Breast epithelium (tissue), 3 donors: Measurements from ENCODE around the gene RBBP8NL.

Experiments used
- POLR2A ChIP-seq: fragments of 450-650 bp; IDR thresholded peaks from one replicate; pipeline ENCODE4 v1.6.1; 2016; ENCODE audit warnings: antibody characterized with exemption, mild to moderate bottlenecking, moderate library complexity
- TF ChIP-seq, protein P1 (sequence below), 3 donors: fragments of 450-650 bp; IDR thresholded peaks; one replicate each; pipeline ENCODE4 v1.5.1; 2016 to 2017; ENCODE audit warnings: antibody characterized with exemption in 3 of 3, mild to moderate bottlenecking in 3 of 3, moderate library complexity in 3 of 3

DNA sequence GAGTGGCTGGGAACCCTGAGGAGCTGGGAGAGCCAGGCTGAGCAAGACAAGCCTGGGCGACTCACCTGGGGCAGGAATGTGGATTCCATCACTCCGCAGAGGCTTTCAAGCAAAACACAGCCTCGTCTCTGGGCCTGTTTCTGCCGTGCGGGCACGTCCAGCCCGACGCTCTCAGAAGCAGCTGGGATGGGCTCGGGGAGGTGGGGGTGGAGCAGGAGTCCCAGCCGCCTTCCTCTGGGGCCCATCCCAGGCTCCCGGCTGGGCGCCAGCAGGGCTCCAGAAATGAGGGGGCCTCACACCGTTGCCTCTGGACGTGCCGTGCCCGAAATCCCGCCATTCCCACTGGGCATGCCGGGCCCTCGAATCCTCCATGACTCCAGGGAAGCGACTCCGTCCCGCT, 49.1 kb downstream of the RBBP8NL start:
- TF ChIP-seq, protein P1, sequence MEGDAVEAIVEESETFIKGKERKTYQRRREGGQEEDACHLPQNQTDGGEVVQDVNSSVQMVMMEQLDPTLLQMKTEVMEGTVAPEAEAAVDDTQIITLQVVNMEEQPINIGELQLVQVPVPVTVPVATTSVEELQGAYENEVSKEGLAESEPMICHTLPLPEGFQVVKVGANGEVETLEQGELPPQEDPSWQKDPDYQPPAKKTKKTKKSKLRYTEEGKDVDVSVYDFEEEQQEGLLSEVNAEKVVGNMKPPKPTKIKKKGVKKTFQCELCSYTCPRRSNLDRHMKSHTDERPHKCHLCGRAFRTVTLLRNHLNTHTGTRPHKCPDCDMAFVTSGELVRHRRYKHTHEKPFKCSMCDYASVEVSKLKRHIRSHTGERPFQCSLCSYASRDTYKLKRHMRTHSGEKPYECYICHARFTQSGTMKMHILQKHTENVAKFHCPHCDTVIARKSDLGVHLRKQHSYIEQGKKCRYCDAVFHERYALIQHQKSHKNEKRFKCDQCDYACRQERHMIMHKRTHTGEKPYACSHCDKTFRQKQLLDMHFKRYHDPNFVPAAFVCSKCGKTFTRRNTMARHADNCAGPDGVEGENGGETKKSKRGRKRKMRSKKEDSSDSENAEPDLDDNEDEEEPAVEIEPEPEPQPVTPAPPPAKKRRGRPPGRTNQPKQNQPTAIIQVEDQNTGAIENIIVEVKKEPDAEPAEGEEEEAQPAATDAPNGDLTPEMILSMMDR (IDR thresholded peaks at IDR 0.05), result no peak
- no peak for TF ChIP-seq POLR2A
